GM15510 (cell line): ENCODE results near the gene RPAP2.

Experiments used
- POLR2A ChIP-seq: IDR thresholded peaks from 3 replicates; pipeline ENCODE4 v1.6.1; 2011; ENCODE audit warnings: borderline replicate concordance; ENCODE audit not compliant: insufficient read length; ENCODE audit errors: extremely low read depth

Gene RPAP2

DNA sequence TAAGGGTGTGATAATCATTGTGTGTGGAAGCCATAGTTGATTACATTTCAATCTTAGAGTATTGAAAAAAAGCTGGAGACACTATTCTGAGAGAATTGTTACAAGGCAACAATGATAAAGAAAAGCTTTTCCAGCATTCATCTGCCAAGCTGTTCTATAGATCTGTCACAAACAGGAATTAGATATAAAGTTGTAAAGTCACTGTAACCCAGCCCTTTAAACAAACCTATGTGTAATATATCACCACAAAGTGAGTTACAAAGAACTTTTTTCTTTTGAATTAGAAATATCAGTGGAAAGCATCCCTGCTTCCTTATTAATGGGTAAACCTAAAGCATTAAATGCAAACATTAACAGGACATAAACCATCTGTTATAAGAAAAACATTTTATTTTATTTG is 55.4 kb downstream of the RPAP2 start:
- TF ChIP-seq POLR2A = no peak

DNA sequence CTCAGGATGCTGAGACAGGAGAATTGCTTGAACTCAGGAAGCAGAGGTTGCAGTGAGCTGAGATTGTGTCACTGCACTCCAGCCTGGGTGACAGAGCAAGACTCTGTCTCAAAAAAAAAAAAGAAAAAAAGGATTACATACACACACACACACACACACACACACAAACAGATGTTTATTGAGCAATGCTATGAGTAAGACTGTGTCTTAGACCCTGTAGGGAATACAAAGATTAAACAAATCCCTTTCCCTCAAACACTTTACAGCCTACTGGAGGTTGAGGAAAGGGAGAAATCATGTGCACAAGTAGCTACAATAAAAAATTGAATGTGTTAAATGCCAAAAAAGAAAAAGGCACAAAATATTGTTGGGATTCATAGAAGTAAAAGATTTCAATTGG is 58.1 kb downstream of the RPAP2 start:
- TF ChIP-seq POLR2A = no peak

DNA sequence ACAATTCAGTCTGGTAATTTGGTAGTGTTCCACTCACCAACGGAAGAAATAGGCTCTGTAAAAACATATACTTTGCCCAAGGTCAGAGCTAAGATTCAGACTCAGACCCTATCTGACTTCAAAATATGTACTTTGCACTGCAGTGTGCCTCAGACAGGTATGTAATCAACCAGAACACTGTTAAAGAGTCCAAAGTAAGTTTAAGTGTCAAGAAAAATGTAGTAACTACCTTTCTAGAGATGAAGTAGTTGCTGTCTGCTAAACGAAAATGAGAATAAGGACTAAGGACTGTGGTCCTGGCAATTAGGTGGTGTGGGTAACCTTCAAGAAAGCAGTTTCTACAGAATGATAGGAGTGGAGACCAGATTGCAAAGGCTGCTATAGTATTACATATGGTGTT is 61.1 kb downstream of the RPAP2 start:
- TF ChIP-seq POLR2A = no peak

DNA sequence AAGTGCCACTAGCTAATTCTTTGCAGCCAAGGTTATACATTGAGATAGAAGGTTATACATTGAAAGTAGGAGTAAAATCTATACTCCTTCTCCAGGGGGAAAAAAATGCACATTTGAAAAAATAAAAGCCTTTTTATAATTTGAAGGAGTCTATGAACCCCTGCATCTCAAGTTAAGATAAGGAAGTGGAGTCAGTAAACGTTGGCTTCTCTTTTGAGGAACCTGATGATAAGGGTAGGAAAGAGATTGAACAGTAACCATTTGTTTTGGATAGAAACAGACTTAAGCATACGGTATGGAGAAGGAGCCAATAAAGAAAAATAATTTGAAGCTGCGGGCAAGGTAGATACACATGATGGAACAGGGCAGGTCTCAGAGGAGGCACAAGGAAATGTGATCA is 64.1 kb downstream of the RPAP2 start:
- no peak for TF ChIP-seq POLR2A

DNA sequence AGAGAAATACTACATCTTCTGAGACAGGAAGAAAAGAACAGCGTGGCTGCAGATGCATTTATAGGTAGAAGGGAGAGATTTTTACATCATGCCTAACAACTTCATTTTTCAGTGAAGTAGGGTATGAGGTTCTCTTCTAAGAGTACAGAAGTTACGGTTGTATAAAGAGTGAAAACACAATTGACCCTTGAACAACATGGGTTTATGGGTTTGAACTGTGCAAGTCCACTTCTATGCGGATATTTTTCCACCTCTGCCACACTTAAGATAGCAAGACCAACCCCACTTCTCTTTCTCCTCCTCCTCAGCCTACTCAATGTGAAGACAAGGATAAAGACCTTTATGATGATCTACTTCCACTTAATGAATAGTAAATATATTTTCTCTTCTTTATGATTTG is 64.5 kb downstream of the RPAP2 start:
- no peak for TF ChIP-seq POLR2A

DNA sequence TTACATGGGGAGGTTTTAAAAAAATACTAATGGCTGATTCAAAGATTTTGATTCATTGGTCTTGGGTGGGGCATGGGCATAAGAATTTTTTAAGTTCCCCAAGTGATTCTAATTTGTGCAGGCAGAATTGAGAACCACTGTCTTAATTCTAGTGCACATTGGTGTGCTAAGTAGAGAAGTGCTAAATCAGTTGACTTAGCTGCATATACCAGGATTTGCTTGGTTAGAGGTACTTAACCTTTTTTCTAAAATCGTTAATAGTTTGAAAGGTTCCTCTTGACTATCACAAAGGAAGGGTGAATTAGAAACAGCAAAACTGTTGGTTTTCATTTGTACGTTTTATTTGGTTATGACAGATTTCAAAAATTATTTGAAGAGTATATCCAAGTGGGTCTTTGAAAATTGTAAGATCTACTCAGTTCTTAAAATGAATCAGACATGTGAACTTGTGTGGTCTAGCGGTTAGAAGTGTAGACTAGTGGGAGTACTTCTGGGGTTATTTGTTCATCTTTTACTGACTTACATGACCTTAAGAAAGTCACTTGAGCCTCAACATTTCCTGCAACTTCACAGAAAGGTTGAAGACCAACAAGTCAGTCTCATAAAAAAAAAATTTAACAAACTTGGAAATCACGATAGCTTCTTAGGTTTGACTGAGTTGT is 66.7 kb downstream of the RPAP2 start:
- TF ChIP-seq POLR2A = no peak

DNA sequence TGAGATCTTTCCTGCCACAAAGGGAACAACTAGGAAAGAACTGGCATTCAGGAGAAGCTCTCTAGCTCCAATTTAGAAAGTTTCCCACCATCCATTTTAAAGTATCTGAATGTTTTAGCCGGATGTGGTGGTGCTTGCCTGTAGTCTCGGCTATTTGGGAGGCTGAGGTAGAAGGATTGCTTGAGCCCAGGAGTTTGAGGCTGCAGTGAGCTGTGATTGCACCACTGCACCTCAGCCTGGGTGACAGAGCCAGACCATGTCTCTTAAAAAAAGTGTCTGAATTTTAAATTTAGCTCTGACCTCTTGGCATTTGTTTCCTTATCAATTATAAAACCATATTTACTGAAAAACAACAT is 67.2 kb downstream of the RPAP2 start:
- TF ChIP-seq POLR2A = no peak

DNA sequence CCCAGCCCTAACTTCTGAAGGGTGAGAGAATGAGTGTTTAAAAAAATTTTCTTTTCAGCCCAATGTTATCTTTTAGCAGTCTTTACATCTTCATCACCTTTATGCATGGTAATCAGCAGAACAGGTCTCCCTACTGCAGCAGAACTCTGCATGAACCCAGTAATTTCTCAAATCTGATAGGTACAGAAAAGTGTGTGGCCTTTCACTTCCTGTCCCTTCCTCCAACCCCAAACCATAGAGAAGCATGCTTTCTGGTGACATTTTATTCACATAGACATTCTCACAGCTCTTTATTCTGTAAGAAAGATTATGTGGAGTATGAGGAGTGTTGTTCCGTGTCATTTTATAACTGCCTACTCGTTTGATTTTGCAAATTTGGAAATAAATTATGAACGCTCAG is 68.6 kb downstream of the RPAP2 start:
- TF ChIP-seq POLR2A = no peak

DNA sequence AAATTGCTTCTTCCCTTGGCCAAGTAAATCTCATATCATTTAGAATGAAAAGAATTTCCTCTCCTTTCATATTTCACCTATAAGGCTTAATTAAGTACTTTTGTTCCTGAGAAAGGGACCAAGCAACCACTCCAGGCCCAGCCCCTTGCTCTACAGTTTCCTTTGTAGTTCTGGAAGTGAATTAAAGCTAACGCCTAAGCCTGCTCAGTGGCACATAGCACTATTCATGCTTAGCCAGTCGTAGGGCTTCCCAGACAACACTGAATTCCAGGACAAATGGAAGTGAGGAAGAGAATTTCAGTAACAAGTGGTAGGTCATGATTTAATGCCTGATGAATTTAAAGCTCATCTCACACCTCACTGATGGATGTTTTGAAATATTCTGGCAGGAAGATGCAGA is 73.3 kb downstream of the RPAP2 start:
- no peak for TF ChIP-seq POLR2A

DNA sequence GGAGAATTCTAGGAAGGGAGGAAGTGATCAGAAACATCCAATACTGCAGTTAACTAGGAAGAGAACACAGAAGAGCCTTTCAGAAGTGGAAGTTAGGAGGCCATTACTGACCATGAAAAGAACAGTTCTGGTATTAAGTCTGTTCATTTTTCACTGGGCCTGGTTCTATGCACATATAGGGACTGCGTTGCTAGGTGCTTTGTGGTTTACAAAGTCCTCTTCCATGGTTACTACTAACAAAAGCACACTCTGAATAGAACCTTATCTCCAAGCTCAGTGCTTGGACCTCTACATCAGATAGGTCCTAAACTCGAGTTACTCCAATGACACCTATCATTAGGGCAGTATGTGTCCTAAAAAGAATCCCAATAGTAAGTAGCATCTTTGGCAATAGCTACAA is 75.4 kb downstream of the RPAP2 start:
- TF ChIP-seq POLR2A = no peak

DNA sequence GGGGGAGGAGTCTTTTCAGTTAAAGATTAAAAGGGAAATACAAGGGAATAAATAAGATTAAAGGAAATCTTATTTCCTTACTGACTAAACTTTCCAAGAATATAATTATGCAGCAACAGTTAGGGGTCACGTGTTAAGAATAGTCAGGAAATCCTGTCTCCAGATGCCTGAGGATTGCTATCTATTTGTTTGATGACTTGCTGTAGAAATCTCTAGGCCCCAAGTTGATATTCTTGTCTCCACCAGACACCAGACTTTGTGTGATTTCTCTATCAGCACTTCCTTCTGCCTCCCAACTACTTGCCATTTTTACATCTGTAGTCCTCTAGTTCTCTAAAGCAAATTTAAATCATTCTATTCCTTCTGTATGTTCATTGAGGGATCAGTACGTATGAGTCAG is 77.5 kb downstream of the RPAP2 start:
- no peak for TF ChIP-seq POLR2A

DNA sequence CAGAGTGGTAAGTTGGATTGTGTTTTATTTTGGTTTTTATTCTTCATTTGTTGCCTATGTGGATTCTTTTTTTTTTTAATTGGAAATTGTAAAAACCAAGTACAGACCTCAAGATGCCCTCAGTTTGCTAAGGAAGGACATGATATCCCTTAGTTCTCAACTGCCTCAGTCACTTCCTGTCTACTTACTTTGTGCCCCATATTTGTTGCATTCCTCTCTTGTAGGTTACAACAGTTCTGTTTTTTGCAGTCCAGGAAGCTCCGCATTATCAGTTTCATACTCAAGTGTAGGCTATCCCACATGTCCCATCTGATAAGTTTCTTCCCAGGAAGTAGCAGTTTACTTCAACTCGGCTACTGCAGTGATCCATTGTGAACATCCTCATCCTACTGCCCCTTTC is 82.0 kb downstream of the RPAP2 start:
- no peak for TF ChIP-seq POLR2A

DNA sequence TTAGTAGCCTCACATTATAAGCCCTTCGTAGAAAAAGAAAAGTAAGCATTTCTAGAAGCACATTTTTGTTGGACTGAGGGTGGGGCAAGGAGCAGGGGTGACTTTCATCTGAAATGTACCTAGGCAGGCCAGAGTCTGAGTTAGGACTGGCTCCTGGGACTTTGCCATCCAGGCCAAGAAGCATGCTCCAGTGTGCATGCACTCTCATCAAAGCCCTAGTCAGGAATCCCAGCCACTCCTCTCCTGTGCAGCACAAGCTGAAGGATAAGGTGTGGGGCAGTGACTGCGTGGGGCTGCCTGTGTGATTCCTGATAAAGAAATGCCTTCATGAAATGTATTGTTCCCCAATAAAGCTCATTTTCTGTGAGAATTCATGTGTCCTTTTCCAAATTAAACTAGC is 99.7 kb downstream of the RPAP2 start:
- no peak for TF ChIP-seq POLR2A

DNA sequence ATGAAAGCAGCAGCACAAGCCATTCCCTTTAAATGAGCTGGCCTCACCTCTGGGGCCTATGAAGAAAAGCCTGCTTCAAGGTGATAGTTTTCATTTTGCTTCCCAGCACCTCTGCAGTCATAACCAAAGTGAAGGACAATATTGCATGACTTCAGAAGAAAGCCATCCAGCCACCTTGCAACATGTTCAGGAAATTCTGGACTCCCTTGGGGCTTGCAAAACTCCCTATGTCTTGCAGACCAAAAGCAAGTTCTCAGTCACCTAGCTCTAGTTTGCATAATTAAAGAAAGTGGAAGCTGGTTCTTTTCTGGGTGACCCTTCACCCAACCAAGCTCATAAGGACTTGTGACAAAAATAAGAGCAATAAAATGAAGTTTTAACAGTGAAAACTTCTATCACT is 100.2 kb downstream of the RPAP2 start:
- TF ChIP-seq POLR2A = no peak

DNA sequence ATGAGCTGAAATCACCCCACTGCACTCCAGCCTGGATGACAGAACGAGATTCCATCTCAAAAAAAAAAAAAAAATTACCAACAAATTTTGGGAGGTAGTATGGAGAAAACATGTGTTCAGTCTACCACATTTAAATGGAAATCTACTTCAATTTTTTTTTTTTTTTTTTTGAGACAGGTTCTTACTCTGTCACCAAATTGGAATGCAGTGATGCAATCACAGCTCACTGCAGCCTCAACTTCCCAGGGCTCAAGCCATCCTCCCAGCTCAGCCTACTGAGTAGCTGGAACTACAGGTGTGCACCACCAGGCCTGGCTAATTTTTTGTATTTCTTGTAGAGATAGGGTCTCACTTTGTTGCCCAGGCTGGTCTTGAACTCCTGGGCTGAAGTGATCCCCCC is 105.8 kb downstream of the RPAP2 start:
- TF ChIP-seq POLR2A = no peak

DNA sequence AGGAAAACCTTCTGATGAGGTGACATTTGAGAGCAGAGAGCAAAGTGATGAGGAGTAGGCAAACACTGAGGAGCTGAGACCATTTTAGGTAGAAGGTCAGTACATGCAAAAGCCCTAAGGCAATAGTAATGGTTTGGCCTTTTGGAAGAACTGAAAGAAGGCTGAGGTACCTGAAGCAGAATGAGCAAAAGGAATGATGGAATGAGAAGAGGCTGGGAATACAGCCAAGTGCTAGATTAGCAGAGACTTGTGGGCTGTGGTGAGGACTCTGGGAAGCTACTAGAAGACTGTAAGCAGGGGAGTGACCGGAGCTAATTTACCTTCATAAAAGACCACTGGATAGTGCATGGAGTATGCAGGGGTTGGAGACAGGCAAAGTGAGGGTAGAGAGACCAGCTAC is 110.0 kb downstream of the RPAP2 start:
- TF ChIP-seq POLR2A = no peak

DNA sequence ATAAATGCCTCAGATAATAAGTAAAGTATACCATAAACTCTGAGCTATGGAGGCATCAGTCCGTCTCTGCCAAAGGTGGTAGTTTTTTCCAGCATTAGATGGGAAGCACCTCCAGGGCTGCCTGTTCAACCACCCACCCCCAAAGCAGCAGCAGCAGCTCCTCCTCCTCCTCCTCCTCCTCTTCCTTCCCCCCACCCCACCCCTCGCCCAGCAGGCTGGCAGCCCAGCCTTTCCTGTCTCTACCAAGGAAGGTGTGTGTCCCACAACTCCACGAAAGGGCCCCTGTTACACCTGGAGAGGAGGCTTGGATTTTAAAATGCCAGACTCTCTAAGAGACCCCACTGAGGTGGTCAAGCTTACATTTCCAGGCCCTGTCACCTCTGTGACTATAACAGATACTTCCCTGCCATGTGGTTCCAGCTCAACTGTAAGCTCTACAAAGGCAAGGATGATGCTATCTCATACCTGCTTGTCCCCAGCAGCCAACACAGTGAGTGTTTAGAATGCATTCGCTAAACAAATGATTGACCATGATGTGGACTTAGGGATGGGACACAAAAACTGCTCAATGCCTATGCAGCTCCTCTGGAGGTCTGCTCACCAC is 111.2 kb downstream of the RPAP2 start:
- no peak for TF ChIP-seq POLR2A
